ENCODE data around the gene PAN3. TPM values are rescaled to one million over a fixed set of nuclear protein-coding genes. Genes with fewer than 3 reads are reported as not detected.

The PAN3 gene
- total and polyA plus RNA-seq, 2 of the 8 experiments (the other 6 are each of a cell fraction or from before 2014, with no cell fraction given) = 12.7 to 39.3 TPM

DNA sequence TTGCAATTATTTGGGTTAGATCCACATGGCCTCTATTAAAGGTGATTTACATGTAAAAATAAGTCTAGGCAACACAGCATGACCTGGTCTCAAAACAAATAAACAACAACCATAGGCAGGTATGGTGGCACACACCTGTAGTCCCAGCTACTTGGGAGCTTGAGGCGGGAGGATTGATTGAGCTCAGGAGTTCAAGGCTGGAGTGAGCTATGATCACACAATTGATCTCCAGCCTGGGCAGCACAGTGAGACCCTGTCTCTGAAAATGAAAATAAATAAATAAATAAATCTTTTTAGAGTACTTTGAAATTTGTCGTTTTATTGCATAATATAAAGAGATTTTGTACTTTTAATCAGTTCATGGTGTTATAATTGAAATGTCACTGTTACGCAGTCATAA is 93.3 kb downstream of the PAN3 start:
- H3K4ac ChIP-seq (replicated peaks; ENCODE audit: insufficient read length, low read depth, low read length) = no peak overlapping the region
- no peaks in the 10 kb centered on the region for H3K79me2 ChIP-seq (ENCODE audit: control insufficient read depth in 1 of 2, insufficient read depth in 2 of 2, low read length in 2 of 2)
- H3K14ac ChIP-seq (ENCODE audit: insufficient read length) = no peak overlapping the region
- H4K5ac ChIP-seq (ENCODE audit: insufficient read length, low read depth, low read length) = no peak overlapping the region
- no peak overlapping the region for H3K27ac ChIP-seq (ENCODE audit: low read depth, low read length)
- DNase-seq (ENCODE audit: low read depth in 1 of 2, low spot score in 2 of 2) (no peak), FAIRE-seq (no peak)
- H2AFZ ChIP-seq (ENCODE audit: low read length) = no peak overlapping the region
- no peak overlapping the region for H3K4me3 ChIP-seq (ENCODE audit: extremely low read depth in 1 of 4, insufficient read depth in 2 of 4, low read depth in 3 of 4, low read length in 4 of 4)
- H4K91ac ChIP-seq (replicated peaks; ENCODE audit: insufficient read length, low read length) = no peak overlapping the region
- ChIA-PET CTCF (ENCODE audit: partially characterized antibody) (no interaction called here), POLR2A (ENCODE audit: partially characterized antibody) (no interaction called here)
- no peak overlapping the region for H2BK120ac ChIP-seq (replicated peaks; ENCODE audit: low read depth, low read length)
- H4K8ac ChIP-seq (ENCODE audit: extremely low read depth, insufficient read depth, low read length) = no peak overlapping the region
- H3K9ac ChIP-seq (replicated peaks in 1 of 4; ENCODE audit: extremely low read depth in 1 of 4, low read depth in 3 of 4, low read length in 3 of 4) = no peak overlapping the region
- peaks cover 0 to 3% (median 0%) of the 10 kb centered on the region in 4 experiments; a peak in 2 of 8 replicates for H3K36me3 ChIP-seq (ENCODE audit: control insufficient read depth in 2 of 4, insufficient read depth in 4 of 4, low read length in 3 of 4)
- H3K4me2 ChIP-seq (ENCODE audit: insufficient read depth in 1 of 2, low read depth in 2 of 2, low read length in 2 of 2) = no peak overlapping the region
- no peak overlapping the region for H2BK15ac ChIP-seq (ENCODE audit: low read length)
- H2BK12ac ChIP-seq (ENCODE audit: low read depth, low read length) = no peak overlapping the region
- H3K27me3 ChIP-seq (replicated peaks in 1 of 4; ENCODE audit: control insufficient read depth in 3 of 4, extremely low read depth in 1 of 4, insufficient read depth in 3 of 4, low read length in 3 of 4) = no peaks in the 10 kb centered on the region
- no peaks in the 10 kb centered on the region for H3K9me3 ChIP-seq (ENCODE audit: insufficient read depth in 2 of 2, low read depth in 1 of 2, low read length in 1 of 2)
- H3K79me1 ChIP-seq (ENCODE audit: low read depth, low read length) = no peaks in the 10 kb centered on the region
- no peak overlapping the region for H3K56ac ChIP-seq (replicated peaks; ENCODE audit: insufficient read length, low read depth, low read length)
- no peak overlapping the region for H2BK20ac ChIP-seq (ENCODE audit: low read length)
- H3K23ac ChIP-seq (ENCODE audit: insufficient read length) = no peak overlapping the region
- H2AK5ac ChIP-seq (ENCODE audit: low read depth, low read length) = no peak overlapping the region
- no peak overlapping the region for H2BK5ac ChIP-seq (ENCODE audit: low read depth, low read length)
- no peak overlapping the region for H3K18ac ChIP-seq (ENCODE audit: extremely low read depth, low read length)
- peaks cover 0 to 7% (median 3%) of the 10 kb centered on the region in 4 experiments; a peak in 3 of 7 replicates for H3K4me1 ChIP-seq (replicated peaks in 1 of 4; ENCODE audit: control insufficient read depth in 3 of 4, insufficient read depth in 4 of 4, low read length in 3 of 4)
- no peaks in the 10 kb centered on the region for H4K20me1 ChIP-seq (replicated peaks in 1 of 2; ENCODE audit: control insufficient read depth in 1 of 2, insufficient read depth in 2 of 2, low read length in 2 of 2)
- 90% methylated on average over 3 of the region's 3 CpGs; no CpG with 5 or more reads in 1 of the 2 experiments for WGBS, 2 experiments (ENCODE audit: extremely low coverage in 1 of 2, insufficient coverage in 1 of 2, insufficient read length in 1 of 2, insufficient replicate concordance in 2 of 2, low coverage in 1 of 2, low lambda C conversion rate in 2 of 2, missing lambda C conversion rate in 1 of 2)
- H3K23me2 ChIP-seq (ENCODE audit: low read depth, low read length) = no peaks in the 10 kb centered on the region
- TF ChIP-seq, protein P1, sequence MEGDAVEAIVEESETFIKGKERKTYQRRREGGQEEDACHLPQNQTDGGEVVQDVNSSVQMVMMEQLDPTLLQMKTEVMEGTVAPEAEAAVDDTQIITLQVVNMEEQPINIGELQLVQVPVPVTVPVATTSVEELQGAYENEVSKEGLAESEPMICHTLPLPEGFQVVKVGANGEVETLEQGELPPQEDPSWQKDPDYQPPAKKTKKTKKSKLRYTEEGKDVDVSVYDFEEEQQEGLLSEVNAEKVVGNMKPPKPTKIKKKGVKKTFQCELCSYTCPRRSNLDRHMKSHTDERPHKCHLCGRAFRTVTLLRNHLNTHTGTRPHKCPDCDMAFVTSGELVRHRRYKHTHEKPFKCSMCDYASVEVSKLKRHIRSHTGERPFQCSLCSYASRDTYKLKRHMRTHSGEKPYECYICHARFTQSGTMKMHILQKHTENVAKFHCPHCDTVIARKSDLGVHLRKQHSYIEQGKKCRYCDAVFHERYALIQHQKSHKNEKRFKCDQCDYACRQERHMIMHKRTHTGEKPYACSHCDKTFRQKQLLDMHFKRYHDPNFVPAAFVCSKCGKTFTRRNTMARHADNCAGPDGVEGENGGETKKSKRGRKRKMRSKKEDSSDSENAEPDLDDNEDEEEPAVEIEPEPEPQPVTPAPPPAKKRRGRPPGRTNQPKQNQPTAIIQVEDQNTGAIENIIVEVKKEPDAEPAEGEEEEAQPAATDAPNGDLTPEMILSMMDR (IDR thresholded peaks at IDR 0.05; ENCODE audit: control extremely low read depth in 1 of 3, insufficient read depth in 1 of 3, low read depth in 1 of 3, low read length in 3 of 3) = no peak
- TF ChIP-seq KDM4A (IDR thresholded peaks at IDR 0.05; ENCODE audit: low read depth, low read length, severe bottlenecking) = no peak
- TF ChIP-seq CHD2 (IDR thresholded peaks at IDR 0.05; ENCODE audit: low read length) = no peak
- TF ChIP-seq SRF (IDR thresholded peaks at IDR 0.05; ENCODE audit: low read depth, low read length) = no peak
- TF ChIP-seq RAD21 (IDR thresholded peaks at IDR 0.05 in 1 of 2, conservative IDR thresholded peaks at IDR 0.05 in 1 of 2; ENCODE audit: low read depth in 2 of 2, low read length in 2 of 2) = no peak
- TF ChIP-seq SIX5 (IDR thresholded peaks at IDR 0.05; ENCODE audit: low read depth, low read length) = no peak
- no peak for TF ChIP-seq SIRT6 (IDR thresholded peaks at IDR 0.05; ENCODE audit: low read length)
- no peak for TF ChIP-seq RNF2 (IDR thresholded peaks at IDR 0.05; ENCODE audit: borderline replicate concordance, low read depth, low read length, missing control alignments, poor library complexity, severe bottlenecking)
- TF ChIP-seq CBX5 (IDR thresholded peaks at IDR 0.05; ENCODE audit: low read depth, low read length) = no peak
- TF ChIP-seq, protein P2, sequence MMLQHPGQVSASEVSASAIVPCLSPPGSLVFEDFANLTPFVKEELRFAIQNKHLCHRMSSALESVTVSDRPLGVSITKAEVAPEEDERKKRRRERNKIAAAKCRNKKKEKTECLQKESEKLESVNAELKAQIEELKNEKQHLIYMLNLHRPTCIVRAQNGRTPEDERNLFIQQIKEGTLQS (IDR thresholded peaks at IDR 0.05; ENCODE audit: insufficient read depth, low read depth, low read length) = no peak
- no peak for TF ChIP-seq ZNF274 (IDR thresholded peaks at IDR 0.05; ENCODE audit: borderline replicate concordance, extremely low read depth, low read length)
